Measurements from ENCODE around the gene PLPPR2.
"Not testable (repeated sequence)": the region's sequence is repeated elsewhere in the genome, so short reads cannot be mapped to it uniquely, and the experiment has no call there.

PLPPR2 gene

DNA sequence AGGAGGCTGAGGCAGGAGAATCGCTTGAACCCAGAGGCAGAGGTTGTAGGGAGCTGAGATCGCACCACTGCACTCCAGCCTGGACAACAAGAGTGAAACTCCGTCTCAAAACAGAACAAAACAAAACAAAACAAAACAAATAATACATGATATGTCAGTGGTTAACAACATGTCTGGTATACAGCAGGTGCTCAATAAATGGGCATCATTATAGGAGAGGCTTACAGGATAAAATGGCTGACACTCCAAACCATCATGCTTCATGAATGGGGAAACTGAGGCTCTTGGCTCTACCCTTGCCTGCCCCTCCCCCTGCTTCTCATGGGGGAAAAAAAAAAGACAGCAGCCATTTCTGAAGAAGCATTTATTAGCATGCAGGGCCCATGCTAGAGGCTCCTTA lies 12.8 kb upstream of the PLPPR2 start:
- DNase-seq, result no peak

DNA sequence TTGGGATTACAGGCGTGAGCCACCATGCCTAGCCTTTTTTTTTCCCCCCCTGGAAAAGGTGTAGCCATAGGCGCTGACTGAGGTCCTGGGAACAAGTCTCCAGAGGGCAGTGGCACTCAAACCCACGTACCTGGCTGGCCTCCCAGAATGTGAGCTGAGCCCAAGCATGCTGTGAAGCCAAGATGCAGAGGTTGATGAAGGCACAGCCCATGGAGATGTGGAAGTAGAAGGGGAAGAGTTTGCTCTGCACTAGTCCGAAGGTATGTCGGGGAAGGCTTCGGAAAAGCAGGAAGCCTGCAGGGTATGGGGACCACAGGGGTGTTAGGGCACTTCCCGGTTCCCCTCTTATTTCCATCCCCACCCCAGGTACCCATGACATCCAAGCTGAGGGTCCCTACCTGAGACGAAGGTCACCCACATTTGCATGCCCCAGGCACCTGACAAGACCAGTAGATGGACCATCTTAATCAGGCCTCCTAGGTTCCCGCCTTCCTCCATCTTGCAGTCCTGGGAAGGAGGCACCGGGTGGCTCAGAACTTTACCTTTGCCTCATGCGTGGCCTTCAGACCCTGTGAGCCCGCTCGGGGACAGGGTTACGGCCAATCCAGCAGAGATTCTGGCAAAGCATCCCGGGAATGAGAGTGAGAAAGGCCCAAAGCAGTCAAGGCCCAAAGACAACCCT lies 10.0 kb upstream of the PLPPR2 start:
- no peak for DNase-seq

DNA sequence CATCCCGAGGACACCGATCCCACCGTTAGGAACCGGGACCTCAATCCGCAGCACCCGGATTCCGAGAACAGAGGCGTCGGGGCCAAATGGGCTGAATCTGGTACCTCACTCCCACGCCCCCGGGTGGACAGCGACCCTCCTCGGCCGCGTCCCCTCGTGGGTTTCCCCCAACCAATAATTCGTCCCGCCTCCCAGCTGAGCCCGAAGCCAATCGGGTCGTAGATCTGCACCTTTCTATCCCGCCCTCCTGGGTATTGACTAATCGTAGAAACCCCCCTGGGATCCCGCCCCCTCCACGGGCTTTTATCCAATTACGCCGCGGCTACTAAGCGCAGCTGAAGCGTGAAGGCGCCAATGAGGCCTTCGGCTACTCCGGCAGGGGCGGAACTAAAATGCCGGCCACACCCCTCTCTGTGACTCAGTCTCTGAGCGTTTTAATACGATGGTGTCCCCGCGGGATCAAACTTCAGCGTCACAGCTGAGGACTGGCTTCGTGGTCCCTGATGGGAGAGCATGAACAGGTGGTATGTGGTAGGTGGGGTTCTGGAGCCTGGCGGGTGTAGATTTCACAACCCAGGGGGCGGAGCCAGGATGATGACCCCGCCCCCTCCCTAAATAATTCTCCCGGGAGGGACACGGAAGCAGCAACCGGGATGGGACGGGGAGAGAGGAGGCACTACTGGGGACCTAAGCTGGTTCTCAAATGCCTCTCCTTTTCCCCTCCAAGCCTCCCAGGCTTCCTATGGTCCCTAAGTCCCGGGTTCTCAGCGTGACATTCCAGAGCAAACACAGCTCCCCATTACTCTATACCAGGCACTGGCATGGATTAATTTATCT lies 8.9 kb upstream of the PLPPR2 start, which contains the start of the genes CCDC159 and TMEM205:
TSS of gene CCDC159 (plus strand) at position 416 of the 837 bp plus-strand sequence. CDS start at position 504, 88 bp downstream.
TSS of gene TMEM205 (minus strand) at position 165 of the 837 bp plus-strand sequence. CDS start 649 bp downstream, outside the sequence.
- DNase-seq, result peak; percentile 93

DNA sequence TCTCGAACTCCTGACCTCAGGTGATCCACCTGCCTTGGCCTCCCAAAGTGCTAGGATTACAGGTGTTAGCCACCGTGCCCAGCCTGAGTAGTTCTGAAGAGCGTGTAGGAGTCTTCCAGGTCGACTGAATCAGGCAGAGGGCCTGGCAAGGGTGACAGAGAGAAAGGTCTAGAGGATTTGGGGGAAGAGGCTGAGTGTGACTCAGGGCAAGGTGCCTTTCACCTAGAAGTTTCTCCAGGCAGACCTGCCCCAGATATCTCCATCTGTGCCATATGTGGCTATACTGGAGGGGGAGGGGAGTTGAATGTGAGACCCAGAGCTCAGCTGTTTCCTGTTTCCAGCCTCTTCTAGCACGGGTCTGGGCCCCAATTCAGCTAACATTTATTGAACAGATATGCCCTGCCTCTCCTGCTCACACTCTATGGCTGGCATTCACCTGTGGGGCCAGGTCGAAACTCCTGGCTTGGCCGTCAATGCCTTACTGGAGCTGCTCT lies 7.6 kb upstream of the PLPPR2 start:
- DNase-seq, result no peak

DNA sequence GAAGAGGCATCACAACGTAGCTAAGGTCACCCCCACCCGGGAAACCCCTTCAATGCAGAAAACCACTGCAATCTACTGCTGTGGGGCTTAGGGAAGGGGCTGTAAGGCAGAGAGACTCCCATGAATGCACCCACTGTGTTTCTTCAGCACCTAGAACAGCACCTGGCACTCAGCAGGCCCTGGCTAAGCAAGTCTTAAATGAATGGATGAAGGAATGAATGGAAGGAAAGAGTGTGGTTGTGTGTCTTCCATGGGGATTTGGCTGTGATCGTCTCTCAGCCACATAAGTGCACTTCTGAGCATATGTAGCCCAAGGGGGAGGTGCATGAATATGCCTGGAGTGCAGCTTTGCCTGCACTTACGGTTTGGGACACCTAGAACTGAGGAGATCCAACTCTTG lies 6.1 kb upstream of the PLPPR2 start:
- DNase-seq, result no peak

DNA sequence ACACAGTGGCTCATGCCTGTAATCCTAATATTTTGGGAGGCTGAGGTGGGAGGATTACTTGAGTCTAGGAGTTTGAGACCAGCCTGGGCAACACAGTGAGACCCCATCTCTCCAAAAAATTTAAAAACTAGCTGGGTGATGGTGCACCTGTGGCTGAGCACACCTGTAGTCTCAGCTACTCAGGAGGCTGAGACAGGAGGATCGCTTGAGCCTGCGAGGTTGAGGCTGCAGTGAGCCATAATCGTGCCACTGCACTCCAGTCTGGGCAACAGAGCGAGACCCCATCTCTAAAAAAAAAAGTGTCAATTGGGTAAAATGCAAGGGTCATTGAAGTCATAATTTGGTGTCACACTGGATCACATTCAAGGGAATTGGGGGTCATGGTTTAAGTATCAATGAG lies 1.1 kb upstream of the PLPPR2 start:
- DNase-seq, result not testable (repeated sequence)

DNA sequence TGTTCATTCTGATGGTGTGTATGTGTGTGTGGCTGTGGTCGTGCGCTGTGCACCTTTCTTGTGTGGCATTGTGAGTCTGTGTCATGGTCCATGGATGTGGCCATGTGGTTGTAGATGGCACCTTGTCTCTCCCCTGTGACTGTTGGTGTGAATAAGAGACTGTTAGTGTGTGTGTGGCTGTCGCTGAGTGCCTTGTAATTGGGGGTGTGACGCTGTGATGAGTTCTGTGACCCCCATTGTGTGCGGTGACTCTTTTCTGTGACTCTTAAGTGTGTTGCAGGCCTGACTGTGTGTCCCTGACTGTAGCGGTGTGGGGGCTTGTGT lies 804 bp downstream of the PLPPR2 start:
- DNase-seq, result no peak

DNA sequence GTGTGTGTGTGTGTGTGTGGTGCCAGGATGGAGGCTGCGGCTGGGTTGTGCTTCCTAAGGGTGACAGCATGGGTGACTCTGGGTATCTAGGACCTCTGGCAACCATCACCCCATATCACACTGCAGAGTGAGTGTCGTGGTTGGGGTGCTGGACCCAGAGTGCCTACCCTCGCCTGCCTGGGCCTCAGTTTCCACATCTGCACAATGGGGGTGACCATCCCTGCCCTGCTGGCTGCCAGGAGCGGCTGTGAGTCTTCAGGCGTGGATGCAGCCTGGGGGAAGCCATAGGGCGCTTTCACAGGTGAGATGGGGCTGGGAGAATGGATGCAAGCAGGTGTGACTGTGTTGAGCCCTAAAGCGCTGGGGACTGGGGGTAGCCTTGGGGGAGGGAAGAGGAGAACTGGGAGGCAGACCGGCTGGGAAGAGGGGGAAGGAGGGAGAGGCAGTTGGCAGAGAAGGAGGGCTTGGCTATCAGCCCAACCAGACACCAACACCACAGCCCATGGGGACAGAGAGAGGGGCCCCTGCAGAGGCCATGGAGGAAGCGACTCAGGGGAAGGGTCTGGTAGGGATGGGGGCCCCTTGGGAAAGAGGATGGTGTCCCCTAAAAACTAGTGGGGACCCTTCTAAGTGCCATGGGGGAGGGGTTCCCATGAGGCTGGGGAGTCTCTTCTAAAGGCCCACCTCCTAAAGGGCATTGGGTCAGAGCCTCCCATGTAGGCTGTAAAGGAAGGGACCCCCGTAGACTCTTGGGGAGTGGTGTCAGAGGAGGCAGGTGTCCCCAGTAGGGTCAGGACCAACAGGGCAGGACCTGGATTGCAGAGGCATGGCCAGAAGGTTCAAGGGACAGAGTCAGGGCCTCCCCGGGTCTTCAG lies 1.7 kb downstream of the PLPPR2 start:
- no peak for DNase-seq

DNA sequence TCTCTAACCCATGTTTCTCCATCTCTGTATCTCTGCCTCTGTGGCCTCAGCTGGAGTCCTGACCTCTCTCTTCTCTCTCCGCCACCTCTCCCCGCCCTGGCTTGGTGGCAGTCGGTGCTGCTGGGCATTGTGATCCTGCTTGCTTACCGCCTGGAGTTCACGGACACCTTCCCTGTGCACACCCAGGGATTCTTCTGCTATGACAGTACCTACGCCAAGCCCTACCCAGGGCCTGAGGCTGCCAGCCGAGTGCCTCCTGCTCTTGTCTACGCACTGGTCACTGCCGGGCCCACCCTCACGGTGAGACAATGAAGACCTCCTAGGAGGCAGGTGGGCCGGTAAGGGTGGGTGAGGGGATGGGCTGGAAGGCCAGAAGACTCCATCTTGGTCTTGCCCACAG lies 4.2 kb downstream of the PLPPR2 start:
- DNase-seq, result no peak

DNA sequence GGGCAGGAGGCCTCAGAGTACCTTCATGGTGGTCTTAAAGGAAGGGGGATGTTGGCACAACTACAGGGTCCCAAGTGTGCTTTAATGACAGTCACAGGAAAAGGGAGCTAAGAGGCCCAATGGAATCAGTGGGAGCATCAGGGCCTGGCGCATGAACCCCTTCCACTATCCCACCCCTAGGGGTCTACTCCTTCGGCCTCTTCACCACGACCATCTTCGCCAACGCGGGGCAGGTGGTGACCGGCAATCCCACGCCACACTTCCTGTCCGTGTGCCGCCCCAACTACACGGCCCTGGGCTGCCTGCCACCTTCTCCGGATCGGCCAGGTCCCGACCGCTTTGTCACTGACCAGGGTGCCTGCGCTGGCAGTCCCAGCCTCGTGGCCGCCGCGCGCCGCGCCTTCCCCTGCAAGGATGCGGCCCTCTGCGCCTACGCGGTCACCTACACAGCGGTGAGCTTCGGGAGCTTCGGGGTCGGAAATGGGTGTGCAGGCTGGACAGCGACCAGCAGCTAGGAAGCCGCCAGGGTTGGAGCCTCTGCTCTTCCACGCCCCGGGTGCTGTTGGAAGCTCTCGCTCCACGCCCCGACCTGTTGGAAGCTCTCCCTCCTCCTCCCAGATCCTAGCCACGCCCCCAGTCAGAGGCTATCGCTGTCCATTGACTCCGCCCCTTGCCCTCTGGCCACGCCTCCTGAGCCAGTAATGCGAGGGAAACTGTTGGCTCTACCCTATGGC lies 6.0 kb downstream of the PLPPR2 start:
- DNase-seq, result no peak

DNA sequence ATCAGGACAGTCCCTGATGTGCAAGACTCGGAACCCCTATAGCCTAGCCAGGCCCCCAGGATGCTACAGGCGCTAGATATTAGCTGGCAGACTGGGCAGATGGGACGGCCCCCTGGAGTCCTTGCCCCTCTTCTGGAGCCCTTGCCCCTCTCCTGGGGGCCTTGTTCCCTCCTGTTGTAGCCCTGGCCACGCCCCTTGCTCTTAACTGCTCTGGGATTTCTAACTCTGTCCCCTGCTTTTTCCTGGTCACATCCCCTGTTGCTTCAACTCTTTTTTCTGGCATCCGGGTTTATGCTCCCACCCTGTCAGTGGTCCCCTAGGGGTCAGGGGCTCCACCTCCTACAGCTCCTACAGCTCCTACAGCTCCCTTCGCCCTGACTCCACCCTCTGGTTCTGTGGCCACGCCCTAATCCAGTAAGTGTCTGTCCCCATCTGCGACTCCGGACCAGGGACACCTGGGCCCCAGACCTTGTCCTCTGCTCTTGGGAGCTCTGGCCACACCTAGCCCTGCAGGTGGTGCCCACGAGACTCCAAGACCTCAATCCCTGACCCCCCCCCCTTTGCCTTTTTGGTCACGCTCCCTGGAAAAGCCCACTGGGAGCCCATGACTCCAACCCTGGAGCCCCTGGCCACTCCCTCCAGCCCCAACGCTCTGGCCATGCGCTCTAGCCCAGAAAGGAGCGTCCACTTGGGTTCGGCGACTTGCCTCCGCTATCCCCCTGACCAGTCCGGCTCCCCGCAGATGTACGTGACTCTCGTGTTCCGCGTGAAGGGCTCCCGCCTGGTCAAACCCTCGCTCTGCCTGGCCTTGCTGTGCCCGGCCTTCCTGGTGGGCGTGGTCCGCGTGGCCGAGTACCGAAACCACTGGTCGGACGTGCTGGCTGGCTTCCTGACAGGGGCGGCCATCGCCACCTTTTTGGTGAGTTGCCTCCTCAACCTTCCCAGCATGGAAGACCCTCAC lies 6.8 kb downstream of the PLPPR2 start:
- DNase-seq, result no peak

DNA sequence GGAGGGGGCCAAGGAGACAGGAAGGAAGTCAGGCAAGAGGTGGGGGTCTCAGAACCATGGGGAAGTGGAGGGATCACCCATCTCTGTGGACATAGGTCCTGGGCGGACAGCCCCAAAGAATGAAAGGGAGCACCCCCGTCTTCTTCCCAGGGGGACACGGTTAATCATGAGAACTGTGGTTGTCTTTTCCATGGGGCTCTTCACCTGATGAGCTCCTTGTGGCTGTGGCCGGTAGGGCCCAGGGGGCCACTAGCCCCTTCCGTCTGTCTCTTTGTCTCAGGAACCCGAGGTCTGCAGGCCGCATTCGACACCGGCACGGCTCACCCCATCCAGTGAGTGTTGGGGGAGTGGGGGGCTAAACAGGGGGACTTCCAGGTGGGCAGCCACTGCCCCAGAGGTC lies 8.6 kb downstream of the PLPPR2 start:
- DNase-seq, result no peak

DNA sequence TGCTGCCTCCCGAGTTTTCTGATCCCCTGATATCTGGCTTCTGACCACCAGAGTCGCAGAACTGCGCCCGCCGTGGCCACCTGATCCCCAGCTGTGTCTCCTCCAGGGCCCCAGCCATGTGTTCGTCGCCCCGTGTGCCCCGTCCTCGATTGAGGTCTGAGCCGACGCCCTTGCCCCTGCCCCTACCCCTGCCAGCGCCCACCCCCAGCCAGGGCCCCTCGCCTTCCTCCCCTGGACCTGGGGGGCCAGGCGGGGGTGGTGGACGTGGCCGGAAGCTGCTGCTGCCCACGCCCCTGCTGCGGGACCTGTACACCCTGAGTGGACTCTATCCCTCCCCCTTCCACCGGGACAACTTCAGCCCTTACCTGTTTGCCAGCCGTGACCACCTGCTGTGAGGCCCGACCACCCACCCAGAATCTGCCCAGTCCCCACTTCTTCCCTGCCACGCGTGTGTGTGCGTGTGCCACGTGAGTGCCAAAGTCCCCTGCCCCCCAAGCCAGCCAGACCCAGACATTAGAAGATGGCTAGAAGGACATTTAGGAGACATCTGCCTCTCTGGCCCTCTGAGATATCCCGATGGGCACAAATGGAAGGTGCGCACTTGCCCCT lies 9.2 kb downstream of the PLPPR2 start:
- no peak for DNase-seq

DNA sequence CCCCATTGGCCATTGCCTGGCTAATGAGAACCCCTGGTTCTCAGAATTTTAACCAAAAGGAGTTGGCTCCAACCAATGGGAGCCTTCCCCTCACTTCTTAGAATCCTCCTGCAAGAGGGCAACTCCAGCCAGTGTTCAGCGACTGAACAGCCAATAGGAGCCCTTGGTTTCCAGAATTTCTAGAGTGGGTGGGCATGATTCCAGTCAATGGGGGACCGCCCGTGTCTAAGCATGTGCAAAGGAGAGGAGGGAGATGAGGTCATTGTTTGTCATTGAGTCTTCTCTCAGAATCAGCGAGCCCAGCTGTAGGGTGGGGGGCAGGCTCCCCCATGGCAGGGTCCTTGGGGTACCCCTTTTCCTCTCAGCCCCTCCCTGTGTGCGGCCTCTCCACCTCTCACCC lies 9.7 kb downstream of the PLPPR2 start:
- no peak for DNase-seq

DNA sequence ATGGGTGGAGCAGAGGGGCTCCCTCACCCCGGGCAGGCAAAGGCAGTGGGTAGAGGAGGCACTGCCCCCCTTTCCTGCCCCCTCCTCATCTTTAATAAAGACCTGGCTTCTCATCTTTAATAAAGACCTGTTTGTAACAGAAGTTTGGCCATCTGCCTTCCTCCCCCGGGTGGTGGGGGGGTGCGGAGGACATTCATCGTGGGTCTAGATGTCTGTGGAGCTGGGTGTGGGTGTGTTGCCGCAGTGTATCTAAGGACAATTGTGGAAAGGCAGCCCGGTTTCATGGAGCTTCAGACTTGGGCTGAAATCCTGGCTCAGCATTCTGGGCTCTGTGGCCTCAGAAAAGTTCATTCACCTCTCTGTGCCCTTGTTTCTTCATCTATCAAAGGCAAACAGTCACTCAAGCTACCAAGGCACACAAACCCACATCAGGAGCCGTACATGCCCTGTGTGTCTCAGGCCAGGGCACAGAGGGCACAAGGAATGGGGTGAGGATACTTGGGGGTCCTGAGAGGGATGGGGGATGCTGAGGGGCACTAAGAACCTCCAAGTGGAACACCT lies 10.4 kb downstream of the PLPPR2 start:
- DNase-seq, result no peak

DNA sequence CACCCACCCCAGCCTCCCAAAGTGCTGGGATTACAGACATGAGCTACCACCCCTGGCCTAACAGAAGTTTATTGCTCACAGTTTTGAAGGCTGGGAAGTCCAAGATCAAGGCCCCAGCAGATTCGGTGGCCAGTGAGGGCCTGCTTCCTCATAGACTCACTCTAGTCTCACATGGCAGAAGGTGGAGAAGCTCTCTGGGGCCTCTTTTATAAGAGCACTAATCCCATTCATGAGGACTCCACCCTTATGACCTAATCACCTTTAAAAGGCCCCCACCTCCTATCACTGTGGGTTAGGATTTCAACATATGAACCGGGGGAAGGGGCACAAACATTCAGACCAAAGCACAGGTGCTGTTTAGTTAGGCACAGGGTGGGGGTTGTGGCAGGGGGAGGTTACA lies 12.3 kb downstream of the PLPPR2 start:
- no peak for DNase-seq

DNA sequence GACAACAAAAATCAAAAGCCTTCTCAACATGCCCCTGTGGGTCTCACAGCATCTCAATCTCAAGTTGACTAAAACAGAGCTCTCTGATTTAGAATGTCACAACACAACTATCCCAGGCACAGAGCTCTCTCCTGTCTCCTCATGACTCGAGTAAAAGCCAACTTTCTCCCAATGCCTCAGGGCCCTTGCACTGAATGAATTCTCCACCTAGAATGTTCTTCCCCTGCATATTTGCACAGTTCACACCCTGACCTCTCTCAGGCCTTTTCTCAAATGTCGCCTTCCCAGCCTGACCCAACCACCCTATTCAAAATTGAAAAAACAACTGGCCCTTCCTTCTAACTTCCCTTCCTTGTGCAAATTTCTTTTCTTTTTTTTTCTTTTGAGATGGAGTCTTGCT lies 15.5 kb downstream of the PLPPR2 start:
- no peak for DNase-seq

DNA sequence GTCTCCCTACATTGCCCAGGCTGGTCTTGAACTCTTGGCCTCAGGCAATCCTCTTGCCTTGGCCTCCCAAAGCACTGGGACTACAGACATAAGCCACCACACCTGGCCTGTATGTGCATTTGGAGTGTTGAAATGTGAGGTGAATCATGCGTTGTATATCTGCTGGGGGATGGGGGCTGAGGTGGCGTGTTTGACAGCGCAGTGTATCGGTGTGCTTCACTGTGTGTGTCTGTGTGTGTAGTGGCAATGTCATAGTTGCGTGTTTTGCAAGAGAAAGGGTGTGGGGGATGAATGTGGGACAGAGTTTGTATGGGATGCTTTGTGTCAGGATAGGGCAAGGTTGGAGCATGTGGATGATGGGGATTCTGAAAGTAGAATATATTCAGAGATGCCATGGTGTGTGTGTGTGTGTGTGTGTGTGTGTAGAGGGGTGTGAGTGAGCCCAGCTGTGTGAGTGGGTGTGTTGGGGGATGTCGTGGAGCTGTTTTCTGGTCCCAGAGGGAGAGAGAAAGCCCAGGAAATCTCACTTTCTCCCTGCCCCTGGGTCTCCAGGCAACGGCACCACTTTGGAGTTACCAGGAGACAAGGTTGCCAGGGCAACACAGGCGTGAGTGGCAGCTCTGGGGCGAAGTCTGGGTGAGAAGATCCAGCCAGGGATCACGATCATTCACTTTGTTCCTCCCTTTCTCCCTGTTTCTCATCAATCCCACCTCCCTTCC lies 18.1 kb downstream of the PLPPR2 start:
- DNase-seq, result peak; percentile 50

DNA sequence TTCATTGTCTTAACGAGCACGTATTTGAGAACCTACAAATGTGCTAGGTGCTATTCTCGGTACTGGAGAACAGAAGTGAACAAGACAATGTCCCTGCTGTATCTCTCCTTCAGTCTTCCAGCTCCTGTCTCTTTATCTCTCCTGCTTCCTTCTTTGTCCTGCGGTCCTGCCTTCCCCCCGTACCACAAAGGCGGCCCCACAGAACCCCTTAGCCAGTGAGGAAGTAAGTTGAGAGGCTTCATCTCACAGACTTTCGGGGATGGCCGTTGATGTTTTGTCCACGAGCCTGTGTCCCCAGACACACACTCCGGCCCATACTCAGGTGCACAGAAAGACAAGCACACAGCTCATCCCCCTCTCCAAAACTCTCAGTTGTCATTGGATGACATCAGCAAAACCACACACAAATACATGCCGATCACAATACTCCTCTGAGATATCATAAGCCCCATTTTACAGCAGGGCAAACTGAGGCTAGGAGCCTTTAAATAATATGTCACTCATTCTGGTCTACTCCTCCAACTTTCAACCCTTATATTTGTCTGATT lies 18.7 kb downstream of the PLPPR2 start:
- DNase-seq, result no peak

Data from NCI-H1694 treated with DMSO at 0.1 percent for 48 hours (cell line).